Measurements from ENCODE around the gene CRYBG1.

CRYBG1 gene

GRCh38 chr6:106359959-106360409, 533 bp upstream of the CRYBG1 start:
- Histone ChIP-seq H3K36me3 (ENCODE audit: control insufficient read depth in 4 of 4, insufficient read depth in 4 of 4, low read length in 3 of 4) (no peaks in the 10 kb centered on the region), H3K4me1 (ENCODE audit: control extremely low read depth in 1 of 4, control insufficient read depth in 4 of 4, insufficient read depth in 4 of 4, low read length in 3 of 4) (peaks cover 0 to 15% (median 14%) of the 10 kb centered on the region in 4 experiments), H3K27me3 (replicated peaks in 2 of 5; ENCODE audit: control insufficient read depth in 4 of 5, insufficient read depth in 5 of 5, low read length in 4 of 5) (peaks cover 14 to 55% (median 24%) of the 10 kb centered on the region in 5 experiments), H3K9me3 (ENCODE audit: control extremely low read depth in 1 of 5, control insufficient read depth in 4 of 5, insufficient read depth in 2 of 5, low read depth in 1 of 5, low read length in 4 of 5) (peaks cover 0 to 2% (median 0%) of the 10 kb centered on the region in 5 experiments), H3K4me3 (ENCODE audit: control insufficient read depth in 1 of 7, extremely low read depth in 1 of 7, insufficient read depth in 4 of 7, low read depth in 2 of 7, low read length in 6 of 7) (peak overlapping the region in 3 of 7 experiments; percentile 60 to 69 (median 69)), H3K27ac (ENCODE audit: insufficient read depth in 1 of 2, low read depth in 1 of 2, low read length in 2 of 2, poor library complexity in 1 of 2, severe bottlenecking in 2 of 2) (no peak overlapping the region)
- 2% methylated on average over 5 of the region's 12 CpGs for WGBS (ENCODE audit: insufficient coverage)
- DNase-seq = no peak
- POLR2A ChIA-PET = no interaction called here
- CTCF ChIA-PET = interaction anchor here (0.6 kb wide), 1 partner anchor 80 kb away, joined by 3 read pairs; no protein-coding TSS in a partner anchor

DNA sequence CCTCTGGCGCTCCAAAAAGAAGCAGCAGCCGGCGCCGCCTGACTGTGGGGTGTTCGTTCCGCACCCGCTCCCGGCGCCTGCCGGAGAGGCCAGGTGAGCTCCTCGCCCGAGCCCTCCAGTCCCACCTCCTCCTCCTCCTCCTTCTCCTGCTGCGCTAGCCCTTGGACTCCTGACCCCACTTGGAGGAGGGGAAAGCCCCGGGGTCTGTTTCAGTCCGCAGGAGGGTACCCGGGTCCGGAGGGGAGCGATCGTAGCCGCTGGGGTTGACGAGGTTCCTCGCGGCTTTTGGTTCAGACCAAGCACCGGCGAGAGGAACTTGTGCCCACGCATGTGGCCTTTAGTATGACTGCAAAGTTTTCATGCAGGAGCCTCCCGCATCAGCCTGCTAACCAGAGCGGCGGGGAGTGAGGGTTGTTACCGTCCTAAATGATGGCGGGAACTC, 493 bp downstream of the CRYBG1 start:
- Histone ChIP-seq H3K27ac (ENCODE audit: insufficient read depth in 1 of 2, low read depth in 1 of 2, low read length in 2 of 2, poor library complexity in 1 of 2, severe bottlenecking in 2 of 2) (no peak overlapping the region), H3K9me3 (ENCODE audit: control extremely low read depth in 1 of 5, control insufficient read depth in 4 of 5, insufficient read depth in 2 of 5, low read depth in 1 of 5, low read length in 4 of 5) (peaks cover 0 to 2% (median 0%) of the 10 kb centered on the region in 5 experiments), H3K4me3 (ENCODE audit: control insufficient read depth in 1 of 7, extremely low read depth in 1 of 7, insufficient read depth in 4 of 7, low read depth in 2 of 7, low read length in 6 of 7) (peak overlapping the region in 6 of 7 experiments; percentile 30 to 69 (median 56)), H3K27me3 (replicated peaks in 2 of 5; ENCODE audit: control insufficient read depth in 4 of 5, insufficient read depth in 5 of 5, low read length in 4 of 5) (peaks cover 14 to 50% (median 20%) of the 10 kb centered on the region in 5 experiments), H3K4me1 (ENCODE audit: control extremely low read depth in 1 of 4, control insufficient read depth in 4 of 4, insufficient read depth in 4 of 4, low read length in 3 of 4) (peaks cover 0 to 15% (median 14%) of the 10 kb centered on the region in 4 experiments), H3K36me3 (ENCODE audit: control insufficient read depth in 4 of 4, insufficient read depth in 4 of 4, low read length in 3 of 4) (no peaks in the 10 kb centered on the region)
- WGBS (ENCODE audit: insufficient coverage) = under 1% methylated on average over 27 of the region's 31 CpGs
- ChIA-PET CTCF (interaction anchor here (1.0 to 1.7 kb wide), 5 partner anchors 13 to 368 kb away, joined by 3 to 12 read pairs (median 4); no protein-coding TSS in a partner anchor), POLR2A (no interaction called here)
- DNase-seq = peak; percentile 27 to 67 (median 58)

GRCh38 chr6:106363401-106364138, 3.1 kb downstream of the CRYBG1 start:
- WGBS (ENCODE audit: insufficient coverage) = 96% methylated on average over 3 of the region's 3 CpGs
- H3K27ac ChIP-seq (ENCODE audit: insufficient read depth in 1 of 2, low read depth in 1 of 2, low read length in 2 of 2, poor library complexity in 1 of 2, severe bottlenecking in 2 of 2) = no peak overlapping the region
- no peak overlapping the region for H3K4me3 ChIP-seq (ENCODE audit: control insufficient read depth in 1 of 7, extremely low read depth in 1 of 7, insufficient read depth in 4 of 7, low read depth in 2 of 7, low read length in 6 of 7)
- H3K36me3 ChIP-seq (ENCODE audit: control insufficient read depth in 4 of 4, insufficient read depth in 4 of 4, low read length in 3 of 4) = no peaks in the 10 kb centered on the region
- peaks cover 0 to 15% (median 14%) of the 10 kb centered on the region in 4 experiments for H3K4me1 ChIP-seq (ENCODE audit: control extremely low read depth in 1 of 4, control insufficient read depth in 4 of 4, insufficient read depth in 4 of 4, low read length in 3 of 4)
- CTCF ChIA-PET = no interaction called here
- peaks cover 9 to 37% (median 16%) of the 10 kb centered on the region in 5 experiments for H3K27me3 ChIP-seq (replicated peaks in 2 of 5; ENCODE audit: control insufficient read depth in 4 of 5, insufficient read depth in 5 of 5, low read length in 4 of 5)
- H3K9me3 ChIP-seq (ENCODE audit: control extremely low read depth in 1 of 5, control insufficient read depth in 4 of 5, insufficient read depth in 2 of 5, low read depth in 1 of 5, low read length in 4 of 5) = peaks cover 0 to 2% (median 0%) of the 10 kb centered on the region in 5 experiments
- no peak for DNase-seq
- POLR2A ChIA-PET = no interaction called here

DNA sequence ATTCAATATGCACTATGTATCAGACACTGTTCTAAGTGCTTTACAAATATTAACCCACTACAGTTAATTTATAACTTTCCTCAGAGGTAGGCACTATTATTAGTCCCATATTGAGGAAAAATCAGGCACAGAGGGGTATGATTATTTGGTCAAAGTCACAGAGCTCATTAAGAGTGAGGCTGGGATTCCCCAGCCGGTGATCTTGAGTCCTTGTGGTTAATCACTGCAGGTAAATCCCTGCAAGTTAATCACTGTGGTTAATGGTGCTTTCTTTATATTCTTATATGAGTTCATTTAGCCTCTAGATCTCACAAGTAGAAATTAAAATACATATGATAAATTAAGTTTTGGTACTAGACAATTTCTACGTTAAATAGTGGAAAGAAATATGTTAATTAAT, 9.2 kb downstream of the CRYBG1 start:
- DNase-seq = no peak
- Histone ChIP-seq H3K4me3 (ENCODE audit: control insufficient read depth in 1 of 7, extremely low read depth in 1 of 7, insufficient read depth in 4 of 7, low read depth in 2 of 7, low read length in 6 of 7) (no peak overlapping the region), H3K4me1 (ENCODE audit: control extremely low read depth in 1 of 4, control insufficient read depth in 4 of 4, insufficient read depth in 4 of 4, low read length in 3 of 4) (no peaks in the 10 kb centered on the region), H3K27me3 (replicated peaks in 2 of 5; ENCODE audit: control insufficient read depth in 4 of 5, insufficient read depth in 5 of 5, low read length in 4 of 5) (no peaks in the 10 kb centered on the region), H3K27ac (ENCODE audit: insufficient read depth in 1 of 2, low read depth in 1 of 2, low read length in 2 of 2, poor library complexity in 1 of 2, severe bottlenecking in 2 of 2) (no peak overlapping the region), H3K9me3 (ENCODE audit: control extremely low read depth in 1 of 5, control insufficient read depth in 4 of 5, insufficient read depth in 2 of 5, low read depth in 1 of 5, low read length in 4 of 5) (no peaks in the 10 kb centered on the region), H3K36me3 (ENCODE audit: control insufficient read depth in 4 of 4, insufficient read depth in 4 of 4, low read length in 3 of 4) (no peaks in the 10 kb centered on the region)
- POLR2A ChIA-PET = no interaction called here
- WGBS (ENCODE audit: insufficient coverage) = no CpG with 5 or more reads among the region's 2 CpGs
- CTCF ChIA-PET = interaction anchor here (1.5 to 1.6 kb wide), 2 partner anchors 28 to 197 kb away, joined by 3 to 4 read pairs; no protein-coding TSS in a partner anchor

GRCh38 chr6:106370639-106371038, 10.1 kb downstream of the CRYBG1 start:
- POLR2A ChIA-PET = no interaction called here
- no peak for DNase-seq
- CTCF ChIA-PET = interaction anchor here (1.5 kb wide), 1 partner anchor 27 kb away, joined by 3 read pairs; no protein-coding TSS in a partner anchor
- no peaks in the 10 kb centered on the region for H3K36me3 ChIP-seq (ENCODE audit: control insufficient read depth in 4 of 4, insufficient read depth in 4 of 4, low read length in 3 of 4)
- no CpG with 5 or more reads among the region's 1 CpG for WGBS (ENCODE audit: insufficient coverage)
- no peak overlapping the region for H3K4me3 ChIP-seq (ENCODE audit: control insufficient read depth in 1 of 7, extremely low read depth in 1 of 7, insufficient read depth in 4 of 7, low read depth in 2 of 7, low read length in 6 of 7)
- H3K4me1 ChIP-seq (ENCODE audit: control extremely low read depth in 1 of 4, control insufficient read depth in 4 of 4, insufficient read depth in 4 of 4, low read length in 3 of 4) = no peaks in the 10 kb centered on the region
- no peaks in the 10 kb centered on the region for H3K9me3 ChIP-seq (ENCODE audit: control extremely low read depth in 1 of 5, control insufficient read depth in 4 of 5, insufficient read depth in 2 of 5, low read depth in 1 of 5, low read length in 4 of 5)
- no peaks in the 10 kb centered on the region for H3K27me3 ChIP-seq (replicated peaks in 2 of 5; ENCODE audit: control insufficient read depth in 4 of 5, insufficient read depth in 5 of 5, low read length in 4 of 5)
- H3K27ac ChIP-seq (ENCODE audit: insufficient read depth in 1 of 2, low read depth in 1 of 2, low read length in 2 of 2, poor library complexity in 1 of 2, severe bottlenecking in 2 of 2) = no peak overlapping the region

- CTCF ChIA-PET = interaction anchor here (0.9 kb wide), 1 partner anchor 380 kb away, joined by 3 read pairs; no protein-coding TSS in a partner anchor
- H3K4me1 ChIP-seq (ENCODE audit: control extremely low read depth in 1 of 4, control insufficient read depth in 4 of 4, insufficient read depth in 4 of 4, low read length in 3 of 4) = no peaks in the 10 kb centered on the region
These were observed 12.5 kb downstream of the CRYBG1 start for GRCh38 chr6:106372838-106373501.

More at GRCh38 chr6:106372838-106373501, 12.5 kb downstream of the CRYBG1 start:
- WGBS (ENCODE audit: insufficient coverage) = 100% methylated on average over 1 of the region's 4 CpGs
- no peak for DNase-seq
- no peak overlapping the region for H3K27ac ChIP-seq (ENCODE audit: insufficient read depth in 1 of 2, low read depth in 1 of 2, low read length in 2 of 2, poor library complexity in 1 of 2, severe bottlenecking in 2 of 2)
- no peaks in the 10 kb centered on the region for H3K9me3 ChIP-seq (ENCODE audit: control extremely low read depth in 1 of 5, control insufficient read depth in 4 of 5, insufficient read depth in 2 of 5, low read depth in 1 of 5, low read length in 4 of 5)
- no peaks in the 10 kb centered on the region for H3K27me3 ChIP-seq (replicated peaks in 2 of 5; ENCODE audit: control insufficient read depth in 4 of 5, insufficient read depth in 5 of 5, low read length in 4 of 5)
- H3K36me3 ChIP-seq (ENCODE audit: control insufficient read depth in 4 of 4, insufficient read depth in 4 of 4, low read length in 3 of 4) = no peaks in the 10 kb centered on the region
- H3K4me3 ChIP-seq (ENCODE audit: control insufficient read depth in 1 of 7, extremely low read depth in 1 of 7, insufficient read depth in 4 of 7, low read depth in 2 of 7, low read length in 6 of 7) = no peak overlapping the region
- POLR2A ChIA-PET = no interaction called here
